Measurements from ENCODE around the gene RBM28. TPM values are rescaled to one million over a fixed set of nuclear protein-coding genes. Genes with fewer than 3 reads are reported as not detected.
A peak's percentile ranks its signal among the peaks of the same experiment; 100 is the strongest.

RBM28 gene
- 10 to 100 TPM in 1 of 6 donors, 1 to 10 TPM in 4, under 1 TPM in 1; 0.03 to 10.2 (median 5.5) TPM for polyA plus RNA-seq (ENCODE audit: low read depth in 6 of 6)

- peaks cover 9 to 16% (median 14%) of the 10 kb centered on the region in 3 donors for H3K27me3 Mint-ChIP-seq
- DNase-seq (peak; percentile 88), ATAC-seq (ENCODE audit: low read depth in 2 of 2) (peak; percentile 88 to 94)
- peak within 1 kb of the TSS; percentile 94 to 99 (median 98) for H3K4me3 Mint-ChIP-seq
- H3K36me3 Mint-ChIP-seq = no peaks in the 10 kb centered on the region
- H3K9me3 Mint-ChIP-seq = no peaks in the 10 kb centered on the region
- H3K4me1 Mint-ChIP-seq = peaks cover 9 to 33% (median 15%) of the 10 kb centered on the region in 3 donors
- peak within 1 kb of the TSS; percentile 90 to 97 (median 95) for H3K27ac Mint-ChIP-seq
These were observed at the start of gene RBM28 for GRCh38 chr7:128343554-128344430. TSS of gene RBM28 (minus strand) at chr7:128343908. CDS start at chr7:128343793, 115 bp downstream.

- no peaks in the 10 kb centered on the region for H3K9me3 Mint-ChIP-seq
- no peak for DNase-seq
- peaks cover 0 to 7% (median 4%) of the 10 kb centered on the region in 3 donors for H3K4me1 Mint-ChIP-seq
- H3K27me3 Mint-ChIP-seq = no peaks in the 10 kb centered on the region
- no peak for ATAC-seq (ENCODE audit: low read depth in 2 of 2)
- H3K4me3 Mint-ChIP-seq = no peak overlapping the region
- H3K36me3 Mint-ChIP-seq = peaks cover 0 to 1% of the 10 kb centered on the region in 2 donors
- H3K27ac Mint-ChIP-seq = peak overlapping the region in 1 of 6 donors; percentile 24
These were observed 49.0 kb upstream of the RBM28 start for GRCh38 chr7:128392446-128393327.

GRCh38 chr7:128391805-128392204 is 48.1 kb upstream of the RBM28 start:
- Mint-ChIP-seq H3K4me1 (peaks cover 0 to 9% (median 7%) of the 10 kb centered on the region in 3 donors), H3K4me3 (no peak overlapping the region), H3K27me3 (no peaks in the 10 kb centered on the region), H3K27ac (peak overlapping the region in 1 of 6 donors; percentile 39), H3K36me3 (no peaks in the 10 kb centered on the region), H3K9me3 (no peaks in the 10 kb centered on the region)
- ATAC-seq (ENCODE audit: low read depth in 2 of 2) (no peak), DNase-seq (no peak)

GRCh38 chr7:128390871-128391565 is 47.3 kb upstream of the RBM28 start:
- DNase-seq (no peak), ATAC-seq (ENCODE audit: low read depth in 2 of 2) (no peak)
- Mint-ChIP-seq H3K9me3 (peaks cover 0 to 2% (median 0%) of the 10 kb centered on the region in 7 donors), H3K36me3 (no peaks in the 10 kb centered on the region), H3K27me3 (no peaks in the 10 kb centered on the region), H3K27ac (peak overlapping the region in 1 of 6 donors; percentile 39), H3K4me1 (peaks cover 0 to 9% (median 7%) of the 10 kb centered on the region in 3 donors), H3K4me3 (no peak overlapping the region)

- no peak for ATAC-seq (ENCODE audit: low read depth in 2 of 2)
- Mint-ChIP-seq H3K4me3 (no peak overlapping the region), H3K27ac (no peak overlapping the region)
These were observed 46.1 kb upstream of the RBM28 start for GRCh38 chr7:128389618-128390329.

GRCh38 chr7:128389085-128389617 is 45.4 kb upstream of the RBM28 start:
- no peak overlapping the region for H3K4me3 Mint-ChIP-seq
- no peak overlapping the region for H3K27ac Mint-ChIP-seq
- no peaks in the 10 kb centered on the region for H3K36me3 Mint-ChIP-seq
- ATAC-seq (ENCODE audit: low read depth in 2 of 2) (no peak), DNase-seq (no peak)
- peaks cover 0 to 2% (median 0%) of the 10 kb centered on the region in 7 donors for H3K9me3 Mint-ChIP-seq
- no peaks in the 10 kb centered on the region for H3K27me3 Mint-ChIP-seq
- peaks cover 0 to 9% (median 7%) of the 10 kb centered on the region in 3 donors for H3K4me1 Mint-ChIP-seq

More at GRCh38 chr7:128389618-128390329, 46.1 kb upstream of the RBM28 start:
- DNase-seq = no peak
- Mint-ChIP-seq H3K27me3 (no peaks in the 10 kb centered on the region), H3K4me1 (peaks cover 0 to 9% (median 7%) of the 10 kb centered on the region in 3 donors), H3K9me3 (peaks cover 0 to 2% (median 0%) of the 10 kb centered on the region in 7 donors), H3K36me3 (no peaks in the 10 kb centered on the region)

- no peaks in the 10 kb centered on the region for H3K36me3 Mint-ChIP-seq
- no peak overlapping the region for H3K4me3 Mint-ChIP-seq
- H3K27me3 Mint-ChIP-seq = no peaks in the 10 kb centered on the region
- H3K9me3 Mint-ChIP-seq = peaks cover 0 to 2% (median 0%) of the 10 kb centered on the region in 7 donors
- DNase-seq = no peak
- ATAC-seq (ENCODE audit: low read depth in 2 of 2) = no peak
- H3K4me1 Mint-ChIP-seq = peaks cover 0 to 9% (median 7%) of the 10 kb centered on the region in 3 donors
- peak overlapping the region in 1 of 6 donors; percentile 79 for H3K27ac Mint-ChIP-seq
These were observed 44.4 kb upstream of the RBM28 start for GRCh38 chr7:128388145-128388485.

- H3K9me3 Mint-ChIP-seq = peaks cover 0 to 2% (median 0%) of the 10 kb centered on the region in 7 donors
These were observed 43.8 kb upstream of the RBM28 start for GRCh38 chr7:128387216-128388144.

GRCh38 chr7:128385988-128386925 is 42.5 kb upstream of the RBM28 start:
- Mint-ChIP-seq H3K27ac (peak overlapping the region in 1 of 6 donors; percentile 33), H3K27me3 (no peaks in the 10 kb centered on the region), H3K36me3 (no peaks in the 10 kb centered on the region), H3K9me3 (peaks cover 0 to 2% (median 0%) of the 10 kb centered on the region in 7 donors), H3K4me3 (no peak overlapping the region), H3K4me1 (peaks cover 0 to 9% (median 7%) of the 10 kb centered on the region in 3 donors)
- DNase-seq = no peak
- no peak for ATAC-seq (ENCODE audit: low read depth in 2 of 2)

More at GRCh38 chr7:128387216-128388144, 43.8 kb upstream of the RBM28 start:
- no peaks in the 10 kb centered on the region for H3K36me3 Mint-ChIP-seq
- ATAC-seq (ENCODE audit: low read depth in 2 of 2) (peak; percentile 76 to 83), DNase-seq (peak; percentile 43)
- H3K27ac Mint-ChIP-seq = peak overlapping the region in 1 of 6 donors; percentile 79
- H3K4me1 Mint-ChIP-seq = peaks cover 0 to 9% (median 7%) of the 10 kb centered on the region in 3 donors
- no peak overlapping the region for H3K4me3 Mint-ChIP-seq
- no peaks in the 10 kb centered on the region for H3K27me3 Mint-ChIP-seq

GRCh38 chr7:128384726-128385125 is 41.0 kb upstream of the RBM28 start:
- Mint-ChIP-seq H3K4me3 (no peak overlapping the region), H3K27ac (no peak overlapping the region), H3K36me3 (no peaks in the 10 kb centered on the region), H3K9me3 (peaks cover 0 to 2% (median 0%) of the 10 kb centered on the region in 7 donors), H3K4me1 (peaks cover 0 to 9% (median 7%) of the 10 kb centered on the region in 3 donors), H3K27me3 (no peaks in the 10 kb centered on the region)
- ATAC-seq (ENCODE audit: low read depth in 2 of 2) (no peak), DNase-seq (no peak)

All from naive B cell (primary cell).